GM19351 (cell line): ENCODE results near the gene LUZP1.

Source experiments
- ATAC-seq: cut with Tn5 transposase; IDR thresholded peaks from one replicate; pipeline ENCODE4 v1.9.1; 2021; ENCODE audit warnings: mild to moderate bottlenecking, moderate library complexity; ENCODE audit not compliant: unreplicated experiment

Gene LUZP1

GRCh38 chr1:23091545-23091944, 77.1 kb downstream of the LUZP1 start:
- no peak for ATAC-seq

- ATAC-seq, result no peak
Measured at GRCh38 chr1:23090056-23090455, 78.6 kb downstream of the LUZP1 start.

- ATAC-seq, result no peak
Measured at GRCh38 chr1:23088027-23088426, 80.6 kb downstream of the LUZP1 start.

- ATAC-seq, result no peak
Measured at GRCh38 chr1:23085696-23086095, 83.0 kb downstream of the LUZP1 start.

GRCh38 chr1:23084880-23085279, 83.8 kb downstream of the LUZP1 start:
- ATAC-seq, result no peak

GRCh38 chr1:23083714-23084480, 84.8 kb downstream of the LUZP1 start:
- no peak for ATAC-seq

- ATAC-seq, result no peak
Measured at GRCh38 chr1:23081376-23081775, 87.3 kb downstream of the LUZP1 start.

GRCh38 chr1:23080885-23081284, 87.8 kb downstream of the LUZP1 start:
- no peak for ATAC-seq

GRCh38 chr1:23079025-23079424, 89.6 kb downstream of the LUZP1 start:
- no peak for ATAC-seq

- ATAC-seq, result no peak
Measured at GRCh38 chr1:23074012-23074411, 94.6 kb downstream of the LUZP1 start.

- no peak for ATAC-seq
Measured at GRCh38 chr1:23069675-23070074, 99.0 kb downstream of the LUZP1 start.

GRCh38 chr1:23069149-23069548, 99.5 kb downstream of the LUZP1 start:
- no peak for ATAC-seq

GRCh38 chr1:23066075-23066474, 102.6 kb downstream of the LUZP1 start:
- no peak for ATAC-seq

GRCh38 chr1:23065385-23065784, 103.3 kb downstream of the LUZP1 start:
- no peak for ATAC-seq

- no peak for ATAC-seq
Measured at GRCh38 chr1:23062271-23062670, 106.4 kb downstream of the LUZP1 start.

GRCh38 chr1:23057301-23057700, 111.4 kb downstream of the LUZP1 start:
- no peak for ATAC-seq

GRCh38 chr1:23051290-23051909, 117.3 kb downstream of the LUZP1 start:
- ATAC-seq, result no peak

GRCh38 chr1:23050201-23050600, 118.5 kb downstream of the LUZP1 start:
- no peak for ATAC-seq

- no peak for ATAC-seq
Measured at GRCh38 chr1:23044035-23044434, 124.6 kb downstream of the LUZP1 start.

- no peak for ATAC-seq
Measured at GRCh38 chr1:23040509-23040908, 128.1 kb downstream of the LUZP1 start.

- no peak for ATAC-seq
Measured at GRCh38 chr1:23039308-23039826, 129.3 kb downstream of the LUZP1 start.

- ATAC-seq, result no peak
Measured at GRCh38 chr1:23037081-23037740, 131.4 kb downstream of the LUZP1 start.
